ENCODE data around the gene SYPL2. TPM values are rescaled to one million over a fixed set of nuclear protein-coding genes. Genes with fewer than 3 reads are reported as not detected.

The SYPL2 gene
- total RNA-seq, 1 experiment from 2014 or later: not detected

DNA sequence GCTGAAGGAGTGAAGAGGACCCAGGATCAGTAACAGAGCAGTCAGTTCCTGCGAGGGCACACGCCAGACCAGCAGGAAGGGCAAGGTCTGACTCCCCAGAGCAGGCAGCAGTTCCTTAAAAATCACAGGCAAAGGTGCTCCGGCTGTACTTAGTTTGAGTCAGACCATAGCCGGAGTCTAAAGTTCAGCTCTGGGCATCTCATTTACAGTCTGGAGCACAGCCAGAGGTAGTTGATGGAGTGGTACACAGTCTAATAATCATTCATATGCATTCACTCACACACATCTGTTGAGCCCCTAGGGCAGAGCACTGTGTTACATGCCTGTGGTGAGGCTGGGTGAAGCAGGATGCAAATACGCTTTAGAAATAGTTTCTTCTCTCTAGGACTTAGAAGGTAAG is 50.5 kb downstream of the SYPL2 start:
- Histone ChIP-seq H3K36me3 (ENCODE audit: insufficient read depth, low read length) (no peaks in the 10 kb centered on the region), H3K79me2 (ENCODE audit: low read length) (no peaks in the 10 kb centered on the region), H2AFZ (ENCODE audit: low read length) (no peak overlapping the region), H3K4me1 (ENCODE audit: low read length) (peaks cover 5% of the 10 kb centered on the region), H3K4me2 (ENCODE audit: low read depth, low read length, poor library complexity, severe bottlenecking) (no peak overlapping the region), H3K4me3 (ENCODE audit: low read length) (no peak overlapping the region), H3K9me3 (ENCODE audit: low read length) (no peaks in the 10 kb centered on the region), H4K20me1 (ENCODE audit: insufficient read depth, low read depth, low read length) (no peaks in the 10 kb centered on the region), H3K27me3 (ENCODE audit: low read length) (no peaks in the 10 kb centered on the region), H3K27ac (ENCODE audit: low read length) (no peak overlapping the region), H3K9me2 (replicated peaks; ENCODE audit: insufficient read depth, low read length) (no peaks in the 10 kb centered on the region), H3K9ac (ENCODE audit: low read length) (no peak overlapping the region)
- DNase-seq: no peak

DNA sequence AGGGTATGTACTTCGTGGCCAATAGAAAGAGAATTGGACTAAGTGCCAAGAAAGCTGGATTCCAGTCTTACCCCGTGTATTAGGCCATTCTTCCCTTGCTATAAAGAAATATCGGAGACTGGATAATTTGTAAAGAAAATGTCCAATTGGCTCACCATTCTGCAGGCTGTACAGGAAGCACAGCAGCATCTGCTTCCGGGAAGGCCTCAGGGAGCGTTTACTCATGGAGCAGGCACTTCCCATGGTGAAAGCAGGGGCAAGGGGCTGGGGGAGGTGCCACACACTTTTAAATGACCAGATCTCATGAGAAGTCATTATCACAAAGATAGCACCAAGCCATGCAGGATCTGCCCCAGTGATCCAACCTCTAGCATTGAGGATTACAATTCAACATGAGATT is 51.0 kb downstream of the SYPL2 start:
- H3K79me2 ChIP-seq (ENCODE audit: low read length): no peaks in the 10 kb centered on the region
- no peak overlapping the region for H3K27ac ChIP-seq (ENCODE audit: low read length)
- no peak overlapping the region for H3K4me2 ChIP-seq (ENCODE audit: low read depth, low read length, poor library complexity, severe bottlenecking)
- H3K27me3 ChIP-seq (ENCODE audit: low read length): no peaks in the 10 kb centered on the region
- no peaks in the 10 kb centered on the region for H3K9me2 ChIP-seq (replicated peaks; ENCODE audit: insufficient read depth, low read length)
- no peak overlapping the region for H3K9ac ChIP-seq (ENCODE audit: low read length)
- no peak overlapping the region for H2AFZ ChIP-seq (ENCODE audit: low read length)
- H3K9me3 ChIP-seq (ENCODE audit: low read length): no peaks in the 10 kb centered on the region
- no peaks in the 10 kb centered on the region for H3K36me3 ChIP-seq (ENCODE audit: insufficient read depth, low read length)
- no peak for DNase-seq
- no peaks in the 10 kb centered on the region for H4K20me1 ChIP-seq (ENCODE audit: insufficient read depth, low read depth, low read length)
- no peak overlapping the region for H3K4me3 ChIP-seq (ENCODE audit: low read length)
- H3K4me1 ChIP-seq (ENCODE audit: low read length): peaks cover 5% of the 10 kb centered on the region

GRCh38 chr1:109521002-109521951 is 54.9 kb downstream of the SYPL2 start:
- no peaks in the 10 kb centered on the region for H3K27me3 ChIP-seq (ENCODE audit: low read length)
- no peaks in the 10 kb centered on the region for H3K36me3 ChIP-seq (ENCODE audit: insufficient read depth, low read length)
- H3K4me3 ChIP-seq (ENCODE audit: low read length): no peak overlapping the region
- H3K9me2 ChIP-seq (replicated peaks; ENCODE audit: insufficient read depth, low read length): no peaks in the 10 kb centered on the region
- H2AFZ ChIP-seq (ENCODE audit: low read length): no peak overlapping the region
- H3K4me1 ChIP-seq (ENCODE audit: low read length): peaks cover 5% of the 10 kb centered on the region
- H3K27ac ChIP-seq (ENCODE audit: low read length): no peak overlapping the region
- no peak overlapping the region for H3K9ac ChIP-seq (ENCODE audit: low read length)
- no peak for DNase-seq
- H3K4me2 ChIP-seq (ENCODE audit: low read depth, low read length, poor library complexity, severe bottlenecking): no peak overlapping the region
- H3K79me2 ChIP-seq (ENCODE audit: low read length): no peaks in the 10 kb centered on the region
- no peaks in the 10 kb centered on the region for H4K20me1 ChIP-seq (ENCODE audit: insufficient read depth, low read depth, low read length)
- no peaks in the 10 kb centered on the region for H3K9me3 ChIP-seq (ENCODE audit: low read length)

DNA sequence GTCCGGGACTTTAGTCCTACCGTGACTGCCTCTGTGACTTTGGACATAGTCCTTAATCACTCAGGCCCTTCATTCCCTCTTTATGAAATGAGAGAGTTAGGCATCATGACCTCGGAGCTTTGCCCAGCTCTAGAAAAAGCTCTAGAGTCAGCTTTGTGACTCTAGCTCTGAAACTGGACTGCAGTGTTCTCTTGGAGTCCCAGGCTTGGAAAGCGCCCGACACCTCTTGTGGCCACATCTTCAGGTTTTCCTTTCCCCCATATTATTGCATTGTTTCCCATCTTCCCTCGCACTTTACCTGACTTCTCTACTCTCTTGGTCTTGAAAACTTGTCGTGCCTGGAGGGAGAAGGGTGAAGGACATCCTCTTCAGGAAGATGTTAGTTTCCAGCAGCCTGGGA is 55.7 kb downstream of the SYPL2 start:
- no peak for DNase-seq
- H3K4me2 ChIP-seq (ENCODE audit: low read depth, low read length, poor library complexity, severe bottlenecking): no peak overlapping the region
- H3K79me2 ChIP-seq (ENCODE audit: low read length): no peaks in the 10 kb centered on the region
- no peak overlapping the region for H3K9ac ChIP-seq (ENCODE audit: low read length)
- H4K20me1 ChIP-seq (ENCODE audit: insufficient read depth, low read depth, low read length): no peaks in the 10 kb centered on the region
- peaks cover 3% of the 10 kb centered on the region for H3K4me1 ChIP-seq (ENCODE audit: low read length)
- H3K9me2 ChIP-seq (replicated peaks; ENCODE audit: insufficient read depth, low read length): no peaks in the 10 kb centered on the region
- no peak overlapping the region for H3K4me3 ChIP-seq (ENCODE audit: low read length)
- no peak overlapping the region for H3K27ac ChIP-seq (ENCODE audit: low read length)
- H3K9me3 ChIP-seq (ENCODE audit: low read length): no peaks in the 10 kb centered on the region
- no peak overlapping the region for H2AFZ ChIP-seq (ENCODE audit: low read length)
- no peaks in the 10 kb centered on the region for H3K36me3 ChIP-seq (ENCODE audit: insufficient read depth, low read length)
- H3K27me3 ChIP-seq (ENCODE audit: low read length): no peaks in the 10 kb centered on the region

GRCh38 chr1:109523706-109524105 is 57.4 kb downstream of the SYPL2 start:
- Histone ChIP-seq H3K36me3 (ENCODE audit: insufficient read depth, low read length) (no peaks in the 10 kb centered on the region), H3K9me3 (ENCODE audit: low read length) (no peaks in the 10 kb centered on the region)
- no peak for DNase-seq

DNA sequence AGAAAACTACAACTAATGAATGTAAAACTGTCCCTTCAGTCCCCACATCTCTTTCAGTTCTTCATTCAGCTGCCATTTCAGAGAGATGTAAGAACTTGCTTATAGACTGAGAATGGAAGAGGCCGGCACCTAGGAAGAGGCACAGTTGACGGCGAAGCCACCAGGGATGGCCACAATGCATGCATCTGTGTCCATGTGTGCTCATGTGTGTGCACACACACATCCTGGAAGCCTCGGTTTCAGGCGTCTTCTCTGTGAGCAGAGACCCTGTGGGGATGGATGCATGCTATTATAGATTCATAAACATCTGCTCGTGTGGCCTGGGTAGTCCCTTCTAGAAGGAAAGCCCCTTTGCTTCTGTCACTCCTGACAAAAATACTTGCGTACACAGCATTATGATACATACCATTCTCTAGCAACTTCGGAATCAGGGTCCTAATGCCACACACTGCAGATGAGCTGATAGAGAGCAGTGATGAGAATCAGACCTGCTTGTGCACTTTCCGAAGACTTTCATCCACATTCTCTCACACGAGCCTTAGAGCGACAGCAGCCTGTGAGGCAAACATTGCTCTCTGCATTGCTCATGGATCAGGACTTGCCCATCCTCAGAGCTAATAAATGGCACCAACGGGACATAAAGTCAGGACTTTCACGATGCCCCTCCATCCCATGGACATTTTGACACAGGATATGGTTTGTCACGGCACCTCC is 60.9 kb downstream of the SYPL2 start:
- no peak overlapping the region for H3K9ac ChIP-seq (ENCODE audit: low read length)
- no peak overlapping the region for H3K4me2 ChIP-seq (ENCODE audit: low read depth, low read length, poor library complexity, severe bottlenecking)
- H3K27me3 ChIP-seq (ENCODE audit: low read length): no peaks in the 10 kb centered on the region
- no peak overlapping the region for H3K4me3 ChIP-seq (ENCODE audit: low read length)
- H3K27ac ChIP-seq (ENCODE audit: low read length): no peak overlapping the region
- no peaks in the 10 kb centered on the region for H3K9me2 ChIP-seq (replicated peaks; ENCODE audit: insufficient read depth, low read length)
- H3K79me2 ChIP-seq (ENCODE audit: low read length): no peaks in the 10 kb centered on the region
- no peaks in the 10 kb centered on the region for H4K20me1 ChIP-seq (ENCODE audit: insufficient read depth, low read depth, low read length)
- no peaks in the 10 kb centered on the region for H3K9me3 ChIP-seq (ENCODE audit: low read length)
- H2AFZ ChIP-seq (ENCODE audit: low read length): no peak overlapping the region
- peaks cover 24% of the 10 kb centered on the region for H3K4me1 ChIP-seq (ENCODE audit: low read length)
- DNase-seq: no peak
- H3K36me3 ChIP-seq (ENCODE audit: insufficient read depth, low read length): no peaks in the 10 kb centered on the region

More at GRCh38 chr1:109523706-109524105, 57.4 kb downstream of the SYPL2 start:
- H2AFZ ChIP-seq (ENCODE audit: low read length): no peak overlapping the region
- H3K79me2 ChIP-seq (ENCODE audit: low read length): no peaks in the 10 kb centered on the region
- H3K27ac ChIP-seq (ENCODE audit: low read length): no peak overlapping the region
- H3K4me2 ChIP-seq (ENCODE audit: low read depth, low read length, poor library complexity, severe bottlenecking): no peak overlapping the region
- H4K20me1 ChIP-seq (ENCODE audit: insufficient read depth, low read depth, low read length): no peaks in the 10 kb centered on the region
- H3K9ac ChIP-seq (ENCODE audit: low read length): no peak overlapping the region
- no peaks in the 10 kb centered on the region for H3K9me2 ChIP-seq (replicated peaks; ENCODE audit: insufficient read depth, low read length)
- no peaks in the 10 kb centered on the region for H3K4me1 ChIP-seq (ENCODE audit: low read length)
- H3K4me3 ChIP-seq (ENCODE audit: low read length): no peak overlapping the region
- H3K27me3 ChIP-seq (ENCODE audit: low read length): no peaks in the 10 kb centered on the region

GRCh38 chr1:109527846-109528695 is 61.7 kb downstream of the SYPL2 start:
- H3K36me3 ChIP-seq (ENCODE audit: insufficient read depth, low read length): no peaks in the 10 kb centered on the region
- no peaks in the 10 kb centered on the region for H3K9me2 ChIP-seq (replicated peaks; ENCODE audit: insufficient read depth, low read length)
- H3K27me3 ChIP-seq (ENCODE audit: low read length): no peaks in the 10 kb centered on the region
- no peaks in the 10 kb centered on the region for H3K9me3 ChIP-seq (ENCODE audit: low read length)
- H3K4me2 ChIP-seq (ENCODE audit: low read depth, low read length, poor library complexity, severe bottlenecking): no peak overlapping the region
- H3K4me1 ChIP-seq (ENCODE audit: low read length): peaks cover 29% of the 10 kb centered on the region
- H3K27ac ChIP-seq (ENCODE audit: low read length): no peak overlapping the region
- no peak overlapping the region for H2AFZ ChIP-seq (ENCODE audit: low read length)
- H3K9ac ChIP-seq (ENCODE audit: low read length): no peak overlapping the region
- H4K20me1 ChIP-seq (ENCODE audit: insufficient read depth, low read depth, low read length): no peaks in the 10 kb centered on the region
- DNase-seq: no peak
- H3K79me2 ChIP-seq (ENCODE audit: low read length): no peaks in the 10 kb centered on the region
- no peak overlapping the region for H3K4me3 ChIP-seq (ENCODE audit: low read length)

GRCh38 chr1:109528712-109529111 is 62.4 kb downstream of the SYPL2 start:
- Histone ChIP-seq H3K4me2 (ENCODE audit: low read depth, low read length, poor library complexity, severe bottlenecking) (no peak overlapping the region), H3K9me3 (ENCODE audit: low read length) (no peaks in the 10 kb centered on the region), H3K9me2 (replicated peaks; ENCODE audit: insufficient read depth, low read length) (no peaks in the 10 kb centered on the region), H4K20me1 (ENCODE audit: insufficient read depth, low read depth, low read length) (no peaks in the 10 kb centered on the region), H2AFZ (ENCODE audit: low read length) (no peak overlapping the region), H3K9ac (ENCODE audit: low read length) (no peak overlapping the region), H3K27me3 (ENCODE audit: low read length) (no peaks in the 10 kb centered on the region), H3K79me2 (ENCODE audit: low read length) (no peaks in the 10 kb centered on the region), H3K27ac (ENCODE audit: low read length) (no peak overlapping the region), H3K4me3 (ENCODE audit: low read length) (no peak overlapping the region), H3K36me3 (ENCODE audit: insufficient read depth, low read length) (no peaks in the 10 kb centered on the region), H3K4me1 (ENCODE audit: low read length) (peaks cover 29% of the 10 kb centered on the region)
- DNase-seq: no peak

Data from Karpas-422 (cell line).